ENCODE results near the gene KRT81. TPM values are rescaled to one million over a fixed set of nuclear protein-coding genes. Genes with fewer than 3 reads are reported as not detected.

KRT81 gene
- 0.90 TPM for total RNA-seq (2021; ENCODE audit: unreplicated experiment)
- 0.88 TPM for polyA plus RNA-seq (2012; ENCODE audit: insufficient read length)
- Bru-seq, nascent RNA = percentile 18 among the genes with signal in this experiment
- BruChase-seq, experiment 1, labeled RNA remaining after a 2-hour chase = percentile 20 among the genes with signal in this experiment
- percentile 27 among the genes with signal in this experiment for BruChase-seq, experiment 2, labeled RNA remaining after a 6-hour chase
- long read RNA-seq, partial matches to known transcripts = 1 of 2 reads
- long read RNA-seq, other reads (novel, unspliced or antisense) = 1 of 2 reads

DNA sequence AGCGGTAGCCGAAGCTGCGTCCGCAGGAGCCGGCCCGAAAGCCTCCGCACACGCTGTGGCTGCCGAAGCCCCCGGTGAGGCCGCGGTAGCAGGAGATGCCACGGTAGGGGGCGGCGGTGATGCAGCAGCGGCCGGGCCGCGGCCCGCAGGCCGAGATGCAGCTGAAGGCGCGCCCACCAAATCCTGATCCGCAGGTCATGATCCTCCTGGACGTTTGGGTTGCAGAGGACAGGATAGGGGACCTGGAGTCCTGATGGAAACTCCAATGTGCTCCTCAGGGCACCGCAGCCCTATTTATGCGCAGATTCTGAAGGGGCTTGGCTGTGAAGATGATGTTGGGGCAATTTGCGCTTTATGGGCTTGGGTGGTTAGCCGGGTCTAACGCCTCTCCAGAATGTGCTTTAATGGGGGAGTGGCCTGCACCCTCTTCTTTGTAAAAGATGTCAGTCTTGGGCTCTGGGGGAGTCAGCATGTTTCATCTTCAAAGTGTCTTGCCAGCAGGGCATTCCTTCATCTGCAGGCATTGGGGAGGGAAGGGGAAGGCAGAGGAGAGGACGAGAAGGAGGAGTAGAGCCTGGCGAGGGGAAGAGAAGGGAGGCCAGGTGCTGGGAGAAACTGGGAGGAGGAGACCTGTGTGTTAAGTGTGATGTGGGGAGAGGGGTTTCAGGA, at the start of gene KRT81:
Gene KRT81, minus strand, starts transcription at position 268 of the 669 bp plus-strand sequence. Its CDS starts 69 bp downstream, at position 199.
- no TSS peak for BruUV-seq (replicated peaks)
- no peaks in the 10 kb centered on the region for H3K4me1 ChIP-seq (ENCODE audit: control insufficient read depth, insufficient read depth, low read length)
- in situ Hi-C loops (cut with HindIII; ENCODE audit: low pct_unique_long_range_greater_than_20kb, low sequenced_read_pairs) = no loop called here

DNA sequence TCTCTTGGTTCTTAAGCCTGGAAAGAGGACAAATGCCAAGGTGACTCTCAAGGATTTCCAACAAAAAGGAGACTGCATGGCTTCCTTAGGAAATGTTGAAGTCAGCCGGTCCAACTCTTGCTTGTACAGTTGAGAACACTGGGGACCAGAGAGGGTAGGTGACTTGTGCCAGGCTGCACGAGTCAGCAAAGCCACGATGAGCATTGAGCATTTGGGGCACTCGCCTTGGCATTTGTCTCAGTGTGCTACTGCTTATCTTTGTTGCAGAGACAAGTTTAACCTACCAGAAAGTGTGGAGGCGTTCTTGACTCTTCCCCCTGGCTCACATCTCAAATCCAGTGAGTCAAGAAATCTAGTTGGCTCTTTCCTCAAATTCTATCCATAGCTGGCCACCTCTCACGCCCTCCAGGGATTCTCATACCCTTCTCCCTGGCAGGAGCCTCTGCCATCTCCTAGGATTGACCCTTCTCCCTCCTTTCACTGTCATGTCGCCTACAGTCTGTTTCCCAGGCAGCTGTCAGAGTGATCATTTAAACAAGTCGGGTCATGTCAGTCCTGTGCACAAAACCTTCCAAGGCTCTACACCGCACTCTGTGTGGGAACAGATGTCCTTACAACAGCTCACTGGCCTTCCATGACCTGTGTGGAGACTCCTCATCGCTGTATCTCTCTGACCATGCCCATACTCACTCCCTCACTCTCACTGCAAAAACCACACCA, 47.1 kb upstream of the KRT81 start:
- no peaks in the 10 kb centered on the region for H3K4me1 ChIP-seq (ENCODE audit: control insufficient read depth, insufficient read depth, low read length)
- H3K4me3 ChIP-seq (ENCODE audit: low read depth in 2 of 2, low read length in 2 of 2) = no peak overlapping the region
- POLR2A ChIA-PET = no interaction called here
- ATAC-seq (no peak), DNase-seq (ENCODE audit: low read depth, low spot score) (no peak)
- CTCF ChIA-PET = no interaction called here
- no TSS peak for BruUV-seq (replicated peaks)
- no peaks in the 10 kb centered on the region for H3K36me3 ChIP-seq (ENCODE audit: control insufficient read depth, insufficient read depth, low read length)
- H3K27ac ChIP-seq (ENCODE audit: low read length) = no peak overlapping the region
- no peaks in the 10 kb centered on the region for H3K27me3 ChIP-seq (ENCODE audit: control insufficient read depth, insufficient read depth, low read length)
- H3K9me3 ChIP-seq (ENCODE audit: control insufficient read depth, insufficient read depth, low read depth, low read length) = peaks cover under 1% of the 10 kb centered on the region; the same call in 1 of the 2 replicates
- intact Hi-C loops (cut with micrococcal nuclease; ENCODE audit: unreplicated experiment) = no loop called here
- in situ Hi-C loops (cut with HindIII; ENCODE audit: low pct_unique_long_range_greater_than_20kb, low sequenced_read_pairs) = no loop called here
- TF ChIP-seq, protein P1, sequence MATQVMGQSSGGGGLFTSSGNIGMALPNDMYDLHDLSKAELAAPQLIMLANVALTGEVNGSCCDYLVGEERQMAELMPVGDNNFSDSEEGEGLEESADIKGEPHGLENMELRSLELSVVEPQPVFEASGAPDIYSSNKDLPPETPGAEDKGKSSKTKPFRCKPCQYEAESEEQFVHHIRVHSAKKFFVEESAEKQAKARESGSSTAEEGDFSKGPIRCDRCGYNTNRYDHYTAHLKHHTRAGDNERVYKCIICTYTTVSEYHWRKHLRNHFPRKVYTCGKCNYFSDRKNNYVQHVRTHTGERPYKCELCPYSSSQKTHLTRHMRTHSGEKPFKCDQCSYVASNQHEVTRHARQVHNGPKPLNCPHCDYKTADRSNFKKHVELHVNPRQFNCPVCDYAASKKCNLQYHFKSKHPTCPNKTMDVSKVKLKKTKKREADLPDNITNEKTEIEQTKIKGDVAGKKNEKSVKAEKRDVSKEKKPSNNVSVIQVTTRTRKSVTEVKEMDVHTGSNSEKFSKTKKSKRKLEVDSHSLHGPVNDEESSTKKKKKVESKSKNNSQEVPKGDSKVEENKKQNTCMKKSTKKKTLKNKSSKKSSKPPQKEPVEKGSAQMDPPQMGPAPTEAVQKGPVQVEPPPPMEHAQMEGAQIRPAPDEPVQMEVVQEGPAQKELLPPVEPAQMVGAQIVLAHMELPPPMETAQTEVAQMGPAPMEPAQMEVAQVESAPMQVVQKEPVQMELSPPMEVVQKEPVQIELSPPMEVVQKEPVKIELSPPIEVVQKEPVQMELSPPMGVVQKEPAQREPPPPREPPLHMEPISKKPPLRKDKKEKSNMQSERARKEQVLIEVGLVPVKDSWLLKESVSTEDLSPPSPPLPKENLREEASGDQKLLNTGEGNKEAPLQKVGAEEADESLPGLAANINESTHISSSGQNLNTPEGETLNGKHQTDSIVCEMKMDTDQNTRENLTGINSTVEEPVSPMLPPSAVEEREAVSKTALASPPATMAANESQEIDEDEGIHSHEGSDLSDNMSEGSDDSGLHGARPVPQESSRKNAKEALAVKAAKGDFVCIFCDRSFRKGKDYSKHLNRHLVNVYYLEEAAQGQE (IDR thresholded peaks at IDR 0.05; ENCODE audit: insufficient read depth in 1 of 2, low read depth in 2 of 2, low read length in 1 of 2) = no peak
- TF ChIP-seq SIN3A (IDR thresholded peaks at IDR 0.05; ENCODE audit: borderline replicate concordance, insufficient read depth, low read depth, low read length) (no peak), TCF7L2 (IDR thresholded peaks at IDR 0.05; ENCODE audit: low read depth, low read length) (no peak), POLR2AphosphoS5 (IDR thresholded peaks at IDR 0.05; ENCODE audit: low read depth, low read length) (no peak)
- TF ChIP-seq, protein P2, sequence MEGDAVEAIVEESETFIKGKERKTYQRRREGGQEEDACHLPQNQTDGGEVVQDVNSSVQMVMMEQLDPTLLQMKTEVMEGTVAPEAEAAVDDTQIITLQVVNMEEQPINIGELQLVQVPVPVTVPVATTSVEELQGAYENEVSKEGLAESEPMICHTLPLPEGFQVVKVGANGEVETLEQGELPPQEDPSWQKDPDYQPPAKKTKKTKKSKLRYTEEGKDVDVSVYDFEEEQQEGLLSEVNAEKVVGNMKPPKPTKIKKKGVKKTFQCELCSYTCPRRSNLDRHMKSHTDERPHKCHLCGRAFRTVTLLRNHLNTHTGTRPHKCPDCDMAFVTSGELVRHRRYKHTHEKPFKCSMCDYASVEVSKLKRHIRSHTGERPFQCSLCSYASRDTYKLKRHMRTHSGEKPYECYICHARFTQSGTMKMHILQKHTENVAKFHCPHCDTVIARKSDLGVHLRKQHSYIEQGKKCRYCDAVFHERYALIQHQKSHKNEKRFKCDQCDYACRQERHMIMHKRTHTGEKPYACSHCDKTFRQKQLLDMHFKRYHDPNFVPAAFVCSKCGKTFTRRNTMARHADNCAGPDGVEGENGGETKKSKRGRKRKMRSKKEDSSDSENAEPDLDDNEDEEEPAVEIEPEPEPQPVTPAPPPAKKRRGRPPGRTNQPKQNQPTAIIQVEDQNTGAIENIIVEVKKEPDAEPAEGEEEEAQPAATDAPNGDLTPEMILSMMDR (IDR thresholded peaks at IDR 0.05) = no peak

More for the DNA sequence above, at the start of gene KRT81:
- CTCF ChIA-PET = interaction anchor here (0.5 kb wide), 1 partner anchor 8 kb away, joined by 3 read pairs; no protein-coding TSS in a partner anchor
- Histone ChIP-seq H3K9me3 (ENCODE audit: control insufficient read depth, insufficient read depth, low read depth, low read length) (no peaks in the 10 kb centered on the region), H3K27me3 (ENCODE audit: control insufficient read depth, insufficient read depth, low read length) (no peaks in the 10 kb centered on the region), H3K4me3 (ENCODE audit: low read depth in 2 of 2, low read length in 2 of 2) (no peak within 1 kb of the TSS), H3K27ac (ENCODE audit: low read length) (no peak within 1 kb of the TSS), H3K36me3 (ENCODE audit: control insufficient read depth, insufficient read depth, low read length) (no peaks in the 10 kb centered on the region)
- DNase-seq (ENCODE audit: low read depth, low spot score) = no peak
- TF ChIP-seq, protein P1 (IDR thresholded peaks at IDR 0.05; ENCODE audit: insufficient read depth in 1 of 2, low read depth in 2 of 2, low read length in 1 of 2) = no peak
- POLR2A ChIA-PET = no interaction called here
- intact Hi-C loops (cut with micrococcal nuclease; ENCODE audit: unreplicated experiment) = no loop called here
- no peak for ATAC-seq

Measured in Panc1 (cell line).